ENCODE results near the gene SKAP1. TPM values are rescaled to one million over a fixed set of nuclear protein-coding genes. Genes with fewer than 3 reads are reported as not detected.

SKAP1 gene
- total RNA-seq, 3 donors from 2014 or later, result 2.2 to 3.2 (median 2.4) TPM

GRCh38 chr17:48215583-48216139 lies 214.4 kb downstream of the SKAP1 start:
- peak; percentile 84 for ATAC-seq
- no peaks in the 10 kb centered on the region for H3K9me3 ChIP-seq
- H3K4me3 ChIP-seq, result no peak overlapping the region
- TF ChIP-seq CTCF (IDR thresholded peaks at IDR 0.05), result peak; percentile 25
- H3K36me3 ChIP-seq (ENCODE audit: low read depth), result no peaks in the 10 kb centered on the region
- peak in 1 of 3 donors; percentile 41 for DNase-seq
- intact Hi-C loops (cut with DNase I, micrococcal nuclease), result no loop called here
- no peaks in the 10 kb centered on the region for H3K4me1 ChIP-seq (ENCODE audit: low read depth)

- no peak for ATAC-seq
- intact Hi-C loops (cut with DNase I, micrococcal nuclease), result no loop called here
- no peak overlapping the region for H3K4me3 ChIP-seq
- DNase-seq, result no peak
- no peak for TF ChIP-seq CTCF (IDR thresholded peaks at IDR 0.05)
- no peaks in the 10 kb centered on the region for H3K36me3 ChIP-seq (ENCODE audit: low read depth)
- H3K9me3 ChIP-seq, result no peaks in the 10 kb centered on the region
- H3K4me1 ChIP-seq (ENCODE audit: low read depth), result no peaks in the 10 kb centered on the region
Observed at GRCh38 chr17:48213797-48214196, 216.2 kb downstream of the SKAP1 start.

- no peaks in the 10 kb centered on the region for H3K4me1 ChIP-seq (ENCODE audit: low read depth)
- no peak for ATAC-seq
Observed at GRCh38 chr17:48211787-48212186, 218.2 kb downstream of the SKAP1 start.

GRCh38 chr17:48211011-48211410 lies 219.0 kb downstream of the SKAP1 start:
- Histone ChIP-seq H3K36me3 (ENCODE audit: low read depth) (no peaks in the 10 kb centered on the region), H3K4me1 (ENCODE audit: low read depth) (no peaks in the 10 kb centered on the region), H3K4me3 (no peak overlapping the region), H3K9me3 (no peaks in the 10 kb centered on the region)
- ATAC-seq (no peak), DNase-seq (no peak)
- TF ChIP-seq CTCF (IDR thresholded peaks at IDR 0.05), result no peak
- intact Hi-C loops (cut with DNase I, micrococcal nuclease), result no loop called here

More at GRCh38 chr17:48211787-48212186, 218.2 kb downstream of the SKAP1 start:
- intact Hi-C loops (cut with DNase I, micrococcal nuclease), result no loop called here
- no peaks in the 10 kb centered on the region for H3K36me3 ChIP-seq (ENCODE audit: low read depth)
- no peak for TF ChIP-seq CTCF (IDR thresholded peaks at IDR 0.05)
- no peak overlapping the region for H3K4me3 ChIP-seq
- DNase-seq, result no peak
- H3K9me3 ChIP-seq, result no peaks in the 10 kb centered on the region

- no peaks in the 10 kb centered on the region for H3K36me3 ChIP-seq (ENCODE audit: low read depth)
- no peak overlapping the region for H3K4me3 ChIP-seq
- ATAC-seq, result no peak
- DNase-seq, result no peak
- H3K4me1 ChIP-seq (ENCODE audit: low read depth), result no peaks in the 10 kb centered on the region
- H3K9me3 ChIP-seq, result no peaks in the 10 kb centered on the region
- intact Hi-C loops (cut with DNase I, micrococcal nuclease), result no loop called here
- TF ChIP-seq CTCF (IDR thresholded peaks at IDR 0.05), result no peak
Observed at GRCh38 chr17:48209973-48210372, 220.0 kb downstream of the SKAP1 start.

Measured in mucosa of descending colon (tissue), 3 donors.